H1 (cell line): ENCODE data around the gene PLAAT2. TPM values are rescaled to one million over a fixed set of nuclear protein-coding genes. Genes with fewer than 3 reads are reported as not detected.

ENCODE experiments used
- polyA plus RNA-seq, 7 experiments: library from polyadenylated mRNA; depleted of rRNA in 3 of 7; stranded (reverse) in 5 of 7; unstranded in 2 of 7; fragments of >200 nt in 5 of 7; fragments of 200-250 nt in 2 of 7; gene quantifications; 1 replicate in 5 of 7; 2 replicates in 1 of 7; 4 replicates in 1 of 7; pipeline versions ENCODE4 v1.2.1 to v1.2.3, GENCODE V29; 2011 to 2013; ENCODE audit warnings: missing spikeins in 2 of 7, mixed read lengths in 2 of 7
- total RNA-seq: library from RNA; stranded (reverse); fragmentation: NEBNext Ultra II Directional; extraction: Animal tissue kit (Norgen Biotek cat#: 25700); gene quantifications from 2 replicates; pipeline ENCODE4 v1.2.1, GENCODE V29; 2021
- TF ChIP-seq, protein P1 (sequence below): fragments of 300-600 bp; sonication (generic); IDR thresholded peaks from 2 replicates; pipeline ENCODE4 v1.7.1; 2012; ENCODE audit warnings: low read length, moderate library complexity, mild to moderate bottlenecking, inconsistent platforms; ENCODE audit not compliant: insufficient replicate concordance

Gene PLAAT2
- total and polyA plus RNA-seq, 2 of the 8 experiments (the other 6 are each of a cell fraction or from before 2014, with no cell fraction given), result 0.39 TPM; not detected in 1

DNA sequence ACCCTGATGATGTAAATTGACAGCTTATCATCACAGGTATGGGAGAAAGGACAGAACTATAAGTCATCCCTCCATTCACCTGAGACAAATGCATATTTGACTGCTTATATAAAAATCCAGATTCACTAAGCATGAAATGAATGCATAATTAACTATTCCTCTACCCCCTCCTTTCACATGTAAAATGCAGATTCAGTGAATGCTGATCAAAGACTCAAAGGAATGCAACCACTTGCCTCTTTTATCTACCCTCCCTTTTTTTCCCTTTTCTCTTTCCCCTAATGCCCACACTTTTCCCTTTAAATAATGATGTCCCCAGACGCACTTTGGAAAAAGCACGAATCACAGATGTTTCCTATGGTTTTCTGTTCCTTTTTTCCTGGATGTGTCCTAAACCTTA is 31.1 kb downstream of the PLAAT2 start (continued):
- TF ChIP-seq, protein P1, sequence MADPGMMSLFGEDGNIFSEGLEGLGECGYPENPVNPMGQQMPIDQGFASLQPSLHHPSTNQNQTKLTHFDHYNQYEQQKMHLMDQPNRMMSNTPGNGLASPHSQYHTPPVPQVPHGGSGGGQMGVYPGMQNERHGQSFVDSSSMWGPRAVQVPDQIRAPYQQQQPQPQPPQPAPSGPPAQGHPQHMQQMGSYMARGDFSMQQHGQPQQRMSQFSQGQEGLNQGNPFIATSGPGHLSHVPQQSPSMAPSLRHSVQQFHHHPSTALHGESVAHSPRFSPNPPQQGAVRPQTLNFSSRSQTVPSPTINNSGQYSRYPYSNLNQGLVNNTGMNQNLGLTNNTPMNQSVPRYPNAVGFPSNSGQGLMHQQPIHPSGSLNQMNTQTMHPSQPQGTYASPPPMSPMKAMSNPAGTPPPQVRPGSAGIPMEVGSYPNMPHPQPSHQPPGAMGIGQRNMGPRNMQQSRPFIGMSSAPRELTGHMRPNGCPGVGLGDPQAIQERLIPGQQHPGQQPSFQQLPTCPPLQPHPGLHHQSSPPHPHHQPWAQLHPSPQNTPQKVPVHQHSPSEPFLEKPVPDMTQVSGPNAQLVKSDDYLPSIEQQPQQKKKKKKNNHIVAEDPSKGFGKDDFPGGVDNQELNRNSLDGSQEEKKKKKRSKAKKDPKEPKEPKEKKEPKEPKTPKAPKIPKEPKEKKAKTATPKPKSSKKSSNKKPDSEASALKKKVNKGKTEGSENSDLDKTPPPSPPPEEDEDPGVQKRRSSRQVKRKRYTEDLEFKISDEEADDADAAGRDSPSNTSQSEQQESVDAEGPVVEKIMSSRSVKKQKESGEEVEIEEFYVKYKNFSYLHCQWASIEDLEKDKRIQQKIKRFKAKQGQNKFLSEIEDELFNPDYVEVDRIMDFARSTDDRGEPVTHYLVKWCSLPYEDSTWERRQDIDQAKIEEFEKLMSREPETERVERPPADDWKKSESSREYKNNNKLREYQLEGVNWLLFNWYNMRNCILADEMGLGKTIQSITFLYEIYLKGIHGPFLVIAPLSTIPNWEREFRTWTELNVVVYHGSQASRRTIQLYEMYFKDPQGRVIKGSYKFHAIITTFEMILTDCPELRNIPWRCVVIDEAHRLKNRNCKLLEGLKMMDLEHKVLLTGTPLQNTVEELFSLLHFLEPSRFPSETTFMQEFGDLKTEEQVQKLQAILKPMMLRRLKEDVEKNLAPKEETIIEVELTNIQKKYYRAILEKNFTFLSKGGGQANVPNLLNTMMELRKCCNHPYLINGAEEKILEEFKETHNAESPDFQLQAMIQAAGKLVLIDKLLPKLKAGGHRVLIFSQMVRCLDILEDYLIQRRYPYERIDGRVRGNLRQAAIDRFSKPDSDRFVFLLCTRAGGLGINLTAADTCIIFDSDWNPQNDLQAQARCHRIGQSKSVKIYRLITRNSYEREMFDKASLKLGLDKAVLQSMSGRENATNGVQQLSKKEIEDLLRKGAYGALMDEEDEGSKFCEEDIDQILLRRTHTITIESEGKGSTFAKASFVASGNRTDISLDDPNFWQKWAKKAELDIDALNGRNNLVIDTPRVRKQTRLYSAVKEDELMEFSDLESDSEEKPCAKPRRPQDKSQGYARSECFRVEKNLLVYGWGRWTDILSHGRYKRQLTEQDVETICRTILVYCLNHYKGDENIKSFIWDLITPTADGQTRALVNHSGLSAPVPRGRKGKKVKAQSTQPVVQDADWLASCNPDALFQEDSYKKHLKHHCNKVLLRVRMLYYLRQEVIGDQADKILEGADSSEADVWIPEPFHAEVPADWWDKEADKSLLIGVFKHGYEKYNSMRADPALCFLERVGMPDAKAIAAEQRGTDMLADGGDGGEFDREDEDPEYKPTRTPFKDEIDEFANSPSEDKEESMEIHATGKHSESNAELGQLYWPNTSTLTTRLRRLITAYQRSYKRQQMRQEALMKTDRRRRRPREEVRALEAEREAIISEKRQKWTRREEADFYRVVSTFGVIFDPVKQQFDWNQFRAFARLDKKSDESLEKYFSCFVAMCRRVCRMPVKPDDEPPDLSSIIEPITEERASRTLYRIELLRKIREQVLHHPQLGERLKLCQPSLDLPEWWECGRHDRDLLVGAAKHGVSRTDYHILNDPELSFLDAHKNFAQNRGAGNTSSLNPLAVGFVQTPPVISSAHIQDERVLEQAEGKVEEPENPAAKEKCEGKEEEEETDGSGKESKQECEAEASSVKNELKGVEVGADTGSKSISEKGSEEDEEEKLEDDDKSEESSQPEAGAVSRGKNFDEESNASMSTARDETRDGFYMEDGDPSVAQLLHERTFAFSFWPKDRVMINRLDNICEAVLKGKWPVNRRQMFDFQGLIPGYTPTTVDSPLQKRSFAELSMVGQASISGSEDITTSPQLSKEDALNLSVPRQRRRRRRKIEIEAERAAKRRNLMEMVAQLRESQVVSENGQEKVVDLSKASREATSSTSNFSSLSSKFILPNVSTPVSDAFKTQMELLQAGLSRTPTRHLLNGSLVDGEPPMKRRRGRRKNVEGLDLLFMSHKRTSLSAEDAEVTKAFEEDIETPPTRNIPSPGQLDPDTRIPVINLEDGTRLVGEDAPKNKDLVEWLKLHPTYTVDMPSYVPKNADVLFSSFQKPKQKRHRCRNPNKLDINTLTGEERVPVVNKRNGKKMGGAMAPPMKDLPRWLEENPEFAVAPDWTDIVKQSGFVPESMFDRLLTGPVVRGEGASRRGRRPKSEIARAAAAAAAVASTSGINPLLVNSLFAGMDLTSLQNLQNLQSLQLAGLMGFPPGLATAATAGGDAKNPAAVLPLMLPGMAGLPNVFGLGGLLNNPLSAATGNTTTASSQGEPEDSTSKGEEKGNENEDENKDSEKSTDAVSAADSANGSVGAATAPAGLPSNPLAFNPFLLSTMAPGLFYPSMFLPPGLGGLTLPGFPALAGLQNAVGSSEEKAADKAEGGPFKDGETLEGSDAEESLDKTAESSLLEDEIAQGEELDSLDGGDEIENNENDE, result peak; percentile 76
